ENCODE data around the gene PTPRF.
A peak's percentile ranks its signal among the peaks of the same experiment; 100 is the strongest.

PTPRF gene

DNA sequence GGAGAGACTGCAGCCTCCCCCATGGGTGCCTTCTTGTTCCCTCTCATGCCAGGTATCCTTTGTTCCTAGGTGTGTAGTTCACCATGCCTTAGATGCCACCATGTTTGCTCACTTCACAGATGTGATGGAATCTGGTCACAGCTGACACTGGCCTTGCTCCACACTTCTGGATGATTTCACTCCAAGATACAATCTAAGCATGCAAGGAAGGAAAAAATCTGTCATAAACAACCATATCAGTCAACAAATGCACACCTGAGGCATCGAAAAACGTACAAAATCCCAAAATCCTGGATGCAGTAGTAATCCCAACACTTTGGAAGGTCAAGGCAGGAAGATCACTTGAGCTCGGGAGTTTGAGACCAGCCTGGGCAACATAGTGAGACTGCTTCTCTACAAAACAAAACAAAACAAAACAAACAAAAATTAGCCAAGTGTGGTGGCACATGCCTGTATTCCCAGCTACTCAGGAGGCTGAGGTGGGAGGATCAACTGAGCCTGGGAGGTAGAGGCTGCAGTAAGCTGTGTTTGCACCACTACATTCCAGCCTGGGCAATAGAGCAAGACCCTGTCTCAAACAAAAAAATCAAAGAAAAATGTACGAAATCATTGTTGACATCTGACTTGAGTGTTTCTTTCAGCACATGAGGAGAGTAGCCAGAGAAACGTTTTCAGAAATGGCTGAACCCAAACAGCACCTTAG is 17.1 kb upstream of the PTPRF start:
- DNase-seq (ENCODE audit: low read depth) = no peak

DNA sequence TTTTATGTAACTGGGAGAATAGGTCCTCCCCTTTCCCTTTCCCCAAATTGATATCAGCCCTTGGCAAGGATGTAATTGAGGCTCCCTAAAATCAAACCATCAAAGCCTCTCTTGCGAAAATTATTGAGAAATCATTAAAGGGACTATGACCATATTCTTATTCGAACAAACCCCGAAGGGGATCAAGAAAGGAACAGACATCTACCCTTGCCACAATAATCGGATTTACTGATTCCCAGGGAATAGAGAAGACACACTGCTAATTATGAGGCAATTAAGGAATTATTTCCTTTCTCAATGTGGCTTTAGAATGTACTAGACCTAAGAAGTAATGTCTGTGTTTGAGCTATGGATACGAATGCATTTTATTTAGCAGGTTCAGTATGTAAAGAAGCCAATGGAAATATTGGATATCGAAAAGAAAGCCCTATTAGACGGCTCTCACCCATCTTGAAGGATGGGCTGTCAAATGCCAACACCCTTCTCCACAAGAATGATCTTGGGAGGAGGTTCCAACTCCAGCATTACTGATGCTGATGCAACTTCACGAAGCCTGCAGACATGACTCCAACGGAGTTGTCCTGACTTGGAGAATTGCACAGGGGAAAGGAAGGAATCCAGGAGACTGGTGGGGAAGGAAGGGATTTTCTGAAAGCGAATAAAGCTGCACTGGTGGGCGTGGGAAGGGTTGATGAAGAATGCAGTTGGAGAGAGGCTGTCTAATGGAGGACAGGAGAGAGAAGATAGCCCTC is 11.6 kb upstream of the PTPRF start:
- DNase-seq (ENCODE audit: low read depth) = no peak

DNA sequence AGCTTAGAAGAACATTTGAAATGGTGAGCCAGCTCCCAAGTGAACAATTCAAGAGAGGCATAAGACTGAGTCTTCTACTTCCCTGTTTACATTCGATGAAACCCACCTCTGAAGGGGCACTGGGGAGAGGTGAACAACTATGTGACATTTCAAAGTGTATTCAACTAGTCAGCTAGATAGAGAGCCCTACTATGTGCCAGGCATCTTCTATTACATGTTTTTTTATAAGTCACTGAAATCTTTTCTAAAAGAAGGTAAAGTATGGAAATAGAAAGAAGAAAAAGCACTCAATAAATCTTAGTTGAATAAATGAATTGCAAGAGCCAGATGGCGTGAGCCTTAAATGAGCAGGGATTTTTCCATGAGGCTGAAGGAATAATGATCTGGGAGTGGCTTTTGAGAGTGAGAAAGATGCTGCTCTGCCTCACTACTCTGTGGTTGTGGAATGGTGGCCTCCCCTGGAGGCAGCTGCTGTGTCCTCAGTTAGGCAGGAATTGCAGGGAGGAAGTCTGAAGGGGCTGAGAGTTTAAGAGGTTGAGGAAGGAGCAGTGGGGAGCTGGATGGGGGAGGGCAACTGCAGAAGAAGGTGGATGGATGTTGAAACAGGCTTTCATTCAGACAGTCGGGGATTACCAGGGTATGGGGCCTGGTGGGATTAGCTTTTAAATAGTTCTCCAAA is 10.4 kb upstream of the PTPRF start:
- DNase-seq (ENCODE audit: low read depth) = no peak

DNA sequence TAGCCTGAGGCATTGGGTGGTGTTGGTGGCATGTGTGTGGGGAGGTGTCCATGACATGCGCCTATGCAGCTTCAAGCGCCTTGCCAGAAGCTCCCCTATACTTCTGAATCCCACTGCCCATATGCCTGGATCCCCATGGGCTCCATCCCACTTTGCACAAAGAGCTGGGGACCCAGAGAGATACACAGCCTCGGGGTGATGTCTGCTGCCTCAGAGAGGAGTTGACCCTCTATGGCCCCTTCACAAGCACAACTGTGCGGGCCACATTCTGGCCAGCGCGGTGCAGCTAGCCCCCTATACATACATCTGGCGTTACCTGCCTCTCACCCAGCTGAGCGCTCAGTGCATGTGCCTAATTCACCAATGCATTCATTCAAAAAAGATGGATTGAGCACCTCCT is 9.6 kb upstream of the PTPRF start:
- no peak for DNase-seq (ENCODE audit: low read depth)

DNA sequence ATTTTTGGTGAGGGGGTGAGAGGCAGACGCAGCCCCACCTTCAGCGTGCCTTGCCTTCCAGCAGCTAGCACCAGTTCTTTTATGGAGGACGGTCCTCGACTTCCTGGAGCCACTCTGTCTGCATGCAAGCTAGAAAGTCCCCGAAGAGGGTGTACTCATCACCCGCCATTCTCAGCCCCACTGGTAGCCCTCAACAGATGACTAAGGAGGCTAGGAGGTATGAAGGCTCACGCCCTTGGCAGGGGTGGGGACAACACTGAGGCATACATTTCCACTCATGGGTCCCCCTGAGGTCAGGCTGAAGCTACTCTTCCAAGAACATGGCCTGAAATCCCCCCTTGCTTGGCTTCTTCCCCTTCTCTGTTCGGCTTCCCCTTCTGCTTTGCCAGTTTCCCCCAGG is 8.9 kb upstream of the PTPRF start:
- DNase-seq (ENCODE audit: low read depth) = peak; percentile 26

DNA sequence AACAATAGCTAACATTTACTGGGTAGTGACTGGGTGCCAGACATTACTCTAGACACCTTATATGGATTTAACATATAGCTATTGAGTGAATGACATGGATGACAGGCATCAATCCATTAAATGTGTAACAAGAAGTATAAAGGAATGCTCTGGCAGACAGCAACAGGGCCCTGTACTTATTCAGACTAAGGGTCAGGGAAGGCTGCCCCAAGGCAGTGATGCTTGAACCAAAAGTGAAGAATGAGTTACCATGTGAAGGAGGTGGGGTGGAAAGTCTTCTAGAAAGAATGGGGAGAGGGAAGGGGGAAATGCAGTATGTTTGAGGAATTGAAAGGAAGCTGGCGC is 8.3 kb upstream of the PTPRF start:
- DNase-seq (ENCODE audit: low read depth) = no peak

DNA sequence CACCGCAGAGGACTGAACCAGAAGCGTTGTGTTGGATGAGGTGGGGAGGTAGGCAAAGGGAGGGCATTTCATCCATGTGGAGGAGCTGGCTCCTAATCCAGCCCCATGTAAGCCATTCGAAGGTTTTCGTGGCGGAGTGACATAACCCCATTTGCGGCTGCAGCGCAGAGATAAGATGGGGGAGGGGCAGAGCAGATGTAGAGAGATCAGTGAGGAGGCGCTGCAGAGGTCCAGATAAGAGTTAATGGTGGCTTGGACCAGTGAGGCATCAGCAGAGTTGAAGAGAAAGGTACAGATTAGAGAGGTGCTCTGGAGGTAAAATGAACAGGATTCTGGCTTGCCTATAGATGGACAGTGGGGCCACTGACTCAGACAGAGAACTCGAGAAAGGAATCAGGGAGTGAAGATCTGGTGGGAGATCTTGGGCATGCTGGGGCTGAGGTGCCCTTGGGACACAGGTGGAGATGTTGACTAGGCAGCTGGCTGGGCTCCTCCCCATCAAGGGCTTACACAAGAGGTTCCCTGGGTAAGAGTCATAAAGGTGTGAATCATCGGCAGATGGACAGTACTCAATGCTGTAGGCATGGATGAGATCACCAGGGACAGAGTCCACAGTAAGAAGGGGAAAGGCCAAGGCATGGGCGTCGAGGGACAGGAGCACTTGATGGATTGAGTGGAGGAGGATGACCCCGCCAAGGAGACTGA is 7.8 kb upstream of the PTPRF start:
- DNase-seq (ENCODE audit: low read depth) = peak; percentile 97

DNA sequence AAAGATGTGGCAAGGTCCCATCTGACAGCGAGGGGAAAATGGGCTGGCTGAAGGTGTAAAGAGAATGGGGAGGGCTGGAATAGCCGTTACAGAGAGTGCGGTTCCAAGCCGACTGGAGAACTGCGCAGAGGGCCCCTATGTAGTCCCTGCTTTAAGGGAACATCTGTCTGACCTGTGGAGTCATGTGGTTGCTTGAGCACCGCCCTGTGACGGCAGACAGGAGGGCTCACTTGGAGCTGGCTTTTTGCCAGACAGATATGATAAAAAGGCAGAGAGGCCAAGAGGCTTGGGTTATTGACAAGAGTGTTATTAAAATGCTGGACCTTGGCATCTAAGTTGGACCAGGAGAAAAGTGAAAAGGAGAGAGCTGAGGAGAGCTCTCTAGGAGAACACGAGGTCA is 5.9 kb upstream of the PTPRF start:
- no peak for DNase-seq (ENCODE audit: low read depth)

DNA sequence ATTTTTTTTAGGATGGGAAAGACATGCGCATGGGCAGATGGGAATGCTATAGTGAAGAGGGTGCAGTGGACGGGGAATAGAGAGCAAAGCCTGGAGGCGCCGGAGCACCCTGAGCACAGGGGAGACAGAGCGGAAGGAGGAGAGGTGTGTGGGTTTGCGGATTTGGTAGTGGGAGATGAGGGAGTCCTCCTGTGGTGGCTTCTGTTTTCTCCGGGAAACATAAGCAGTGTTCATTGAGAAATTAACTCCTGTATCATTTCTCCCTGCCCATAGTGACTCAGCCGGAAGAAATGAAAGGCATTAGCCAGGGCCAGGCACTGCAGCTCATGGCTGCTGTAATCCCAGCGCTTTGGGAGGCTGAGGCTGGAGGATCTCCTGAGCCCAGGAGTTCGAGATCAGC is 4.7 kb upstream of the PTPRF start:
- peak; percentile 81 for DNase-seq (ENCODE audit: low read depth)

DNA sequence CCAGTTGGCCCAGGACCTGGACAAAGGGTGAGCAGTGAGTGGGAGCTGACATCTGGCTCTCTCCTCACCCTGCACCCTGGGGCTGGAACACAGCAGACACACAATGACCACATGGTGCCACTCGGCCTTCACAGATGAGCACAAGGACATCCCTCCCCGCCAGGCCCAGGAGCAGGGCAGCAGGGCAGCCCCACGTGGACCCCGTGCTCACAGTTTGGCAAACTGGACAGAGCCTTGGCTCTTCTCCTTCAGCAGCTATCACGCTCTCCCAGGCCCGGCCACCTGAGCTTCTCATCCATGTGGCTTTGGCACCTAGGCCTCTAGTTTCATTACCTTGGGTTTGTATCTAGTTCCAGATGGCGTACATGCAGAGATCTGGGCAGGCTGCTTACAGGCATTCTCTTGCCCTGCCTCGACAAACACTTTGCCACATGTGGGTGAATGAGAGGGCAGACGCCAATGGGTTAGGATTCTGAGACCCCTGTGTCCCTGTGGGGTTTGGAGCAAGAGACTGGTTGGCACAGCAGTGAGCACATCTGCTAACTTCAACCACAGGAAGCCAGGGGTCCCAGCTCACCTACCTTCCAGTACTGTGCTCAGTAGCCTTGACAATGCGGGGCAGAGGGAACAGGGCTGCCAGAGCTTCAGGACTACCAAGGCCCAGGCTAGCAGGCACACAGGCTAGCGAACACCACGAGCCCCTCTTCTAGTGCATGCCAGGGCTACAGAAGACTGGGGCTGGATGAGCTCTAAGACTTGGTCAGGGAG is 3.4 kb upstream of the PTPRF start:
- DNase-seq (ENCODE audit: low read depth) = no peak

DNA sequence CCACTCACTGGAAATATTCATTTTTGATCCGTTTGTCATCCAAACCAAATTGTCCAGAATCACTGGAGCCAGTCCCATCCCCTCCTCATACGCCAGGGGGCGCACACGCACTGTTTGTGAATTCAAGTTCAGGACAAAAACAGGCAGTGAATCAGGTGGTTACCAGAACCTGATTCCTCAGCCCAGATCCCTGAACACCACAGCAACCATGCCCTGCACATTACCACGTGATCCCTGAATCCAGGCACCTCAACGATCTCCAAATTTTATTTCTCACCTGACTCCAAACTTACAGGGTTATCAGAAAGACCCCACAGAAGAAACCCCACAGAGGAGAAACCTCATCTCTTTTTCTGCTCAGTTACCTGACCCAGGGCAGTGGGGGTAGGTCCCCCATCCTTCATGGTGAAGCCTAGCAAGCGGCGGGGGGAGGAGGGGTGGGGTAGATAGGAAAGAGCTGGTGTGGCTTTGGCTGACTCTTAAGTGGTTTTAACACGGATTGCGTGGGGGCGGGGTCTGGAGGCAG is 1.4 kb upstream of the PTPRF start:
- peak; percentile 91 for DNase-seq (ENCODE audit: low read depth)

DNA sequence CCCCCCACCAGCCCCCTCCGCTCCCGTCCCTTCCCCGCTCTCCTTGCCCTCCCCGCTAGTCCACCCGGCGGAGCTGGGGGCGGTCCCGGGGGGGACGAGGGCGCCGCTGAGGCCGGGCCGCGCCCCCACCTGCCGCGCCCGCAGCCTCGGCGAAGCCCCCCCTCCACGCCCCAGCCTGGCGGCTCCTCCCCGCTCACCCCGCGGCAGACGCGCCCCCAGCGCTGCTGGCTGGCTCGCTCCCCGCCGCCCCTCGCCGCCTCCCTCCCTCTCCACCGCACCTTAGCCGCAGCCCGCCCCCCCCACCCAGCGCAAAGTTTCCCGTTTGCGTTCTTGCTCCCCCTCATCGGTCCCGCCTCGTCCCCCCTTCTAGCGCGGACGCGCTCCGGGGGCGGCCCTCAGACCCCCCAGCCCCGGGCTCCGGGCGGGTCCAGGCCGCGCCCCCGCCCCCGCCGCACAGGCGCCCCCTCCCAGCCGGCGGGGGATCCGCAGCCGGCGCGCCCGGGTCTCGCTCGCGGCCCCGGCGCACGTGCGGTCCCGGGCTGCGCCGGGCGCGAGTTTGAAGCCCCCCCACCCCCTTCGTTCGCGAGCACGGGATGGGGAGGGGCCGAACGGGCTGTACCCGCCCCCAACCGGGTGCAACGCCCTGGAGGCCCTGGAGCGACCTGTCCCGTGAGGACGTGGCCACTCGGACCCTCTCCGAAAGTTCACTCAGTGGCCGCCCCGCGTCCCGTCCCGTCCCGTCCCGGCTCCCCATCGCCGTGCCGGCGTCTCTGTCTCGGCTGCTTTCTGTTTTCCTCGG is 623 bp downstream of the PTPRF start:
- DNase-seq (ENCODE audit: low read depth) = peak; percentile 57

DNA sequence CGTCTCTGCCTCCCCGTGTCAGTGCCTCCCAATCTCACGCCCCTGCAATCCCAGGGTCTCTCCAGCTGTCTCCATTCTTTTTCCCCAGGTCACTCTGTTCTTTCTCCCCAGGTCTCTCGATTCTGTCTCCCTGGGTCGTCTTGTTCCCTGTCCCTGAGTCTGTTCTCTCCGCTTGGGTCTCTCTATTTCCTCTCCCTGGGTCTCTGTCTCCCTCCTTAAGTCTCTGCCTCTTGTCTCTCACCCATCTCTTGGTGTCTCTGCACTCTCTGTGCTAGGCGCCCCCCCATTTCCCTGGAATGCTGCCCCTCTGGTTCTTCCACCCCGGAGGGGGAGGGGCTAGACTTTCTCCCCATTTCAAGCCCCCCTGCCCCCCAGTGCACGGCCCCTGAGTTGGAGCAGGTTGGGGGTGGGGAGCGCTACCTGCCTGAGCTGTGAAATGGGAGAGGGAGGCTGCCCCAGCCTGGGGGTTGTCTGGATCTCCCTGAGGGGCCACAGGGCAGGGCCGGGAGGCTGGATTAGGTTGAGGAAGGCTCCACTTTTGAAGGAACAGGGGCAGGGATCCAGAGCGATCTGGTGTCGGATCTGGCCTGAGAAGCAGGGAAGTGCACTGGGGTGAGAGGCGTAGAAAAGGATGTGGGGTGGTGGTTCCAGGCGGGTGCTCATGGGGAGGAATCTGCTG is 1.4 kb downstream of the PTPRF start:
- DNase-seq (ENCODE audit: low read depth) = peak; percentile 36

DNA sequence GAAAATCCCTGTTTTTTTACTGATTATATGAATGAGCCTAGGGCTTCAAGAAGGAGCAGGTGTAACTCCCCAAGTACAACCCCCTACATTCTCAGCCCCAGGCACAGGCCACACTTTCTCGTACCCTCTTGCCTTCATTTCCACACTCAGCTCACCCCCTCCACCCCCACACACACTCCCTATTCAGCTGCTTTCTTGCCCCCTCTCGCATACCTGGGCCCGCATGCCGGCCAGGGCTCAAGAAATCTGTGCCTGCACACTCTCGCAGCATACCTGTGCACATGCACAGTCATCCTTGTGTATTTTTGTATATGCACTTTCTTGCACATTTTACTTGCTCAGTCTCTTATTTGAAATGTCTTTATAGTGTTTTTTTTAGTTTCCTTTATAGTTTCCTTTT is 2.0 kb downstream of the PTPRF start:
- no peak for DNase-seq (ENCODE audit: low read depth)

DNA sequence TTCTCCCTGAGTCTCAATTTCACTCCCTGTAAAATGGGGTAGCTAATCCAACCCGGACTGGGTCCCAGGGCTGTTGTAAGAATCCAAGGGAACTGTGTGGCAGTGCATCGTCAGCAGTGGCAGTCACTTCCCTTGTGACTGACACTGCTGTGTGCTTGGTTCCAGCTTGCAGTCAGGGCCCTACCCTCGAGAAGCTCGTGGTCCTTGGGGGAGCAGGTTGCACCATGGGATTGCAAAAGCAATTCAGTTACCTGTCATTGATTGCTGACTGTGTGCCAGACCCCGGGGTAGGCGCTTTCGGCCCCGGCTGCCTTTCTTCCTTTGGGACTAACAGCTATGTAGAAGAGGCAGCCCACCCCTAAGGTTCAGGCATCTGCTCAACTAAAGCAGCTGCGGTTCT is 2.9 kb downstream of the PTPRF start:
- DNase-seq (ENCODE audit: low read depth) = no peak

DNA sequence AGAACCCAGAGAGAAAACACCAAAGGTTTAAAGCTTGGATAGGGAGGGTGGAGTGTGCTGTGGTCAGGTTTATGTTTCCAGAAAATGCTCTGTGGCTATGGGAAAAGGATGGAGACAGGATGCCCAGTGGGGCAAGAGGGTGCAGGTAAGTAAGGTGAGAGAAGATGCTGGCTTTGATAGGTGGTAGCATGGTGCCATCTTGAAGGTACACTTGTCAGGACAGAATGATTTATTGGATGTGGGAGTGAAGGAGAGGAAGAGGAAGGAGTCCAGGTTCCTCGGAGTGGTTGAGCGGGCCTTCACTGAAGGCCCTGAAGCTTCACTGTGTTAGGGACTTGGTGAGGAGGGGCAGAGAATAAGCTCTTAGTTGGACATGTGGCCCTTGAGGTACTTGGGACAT is 3.6 kb downstream of the PTPRF start:
- no peak for DNase-seq (ENCODE audit: low read depth)

DNA sequence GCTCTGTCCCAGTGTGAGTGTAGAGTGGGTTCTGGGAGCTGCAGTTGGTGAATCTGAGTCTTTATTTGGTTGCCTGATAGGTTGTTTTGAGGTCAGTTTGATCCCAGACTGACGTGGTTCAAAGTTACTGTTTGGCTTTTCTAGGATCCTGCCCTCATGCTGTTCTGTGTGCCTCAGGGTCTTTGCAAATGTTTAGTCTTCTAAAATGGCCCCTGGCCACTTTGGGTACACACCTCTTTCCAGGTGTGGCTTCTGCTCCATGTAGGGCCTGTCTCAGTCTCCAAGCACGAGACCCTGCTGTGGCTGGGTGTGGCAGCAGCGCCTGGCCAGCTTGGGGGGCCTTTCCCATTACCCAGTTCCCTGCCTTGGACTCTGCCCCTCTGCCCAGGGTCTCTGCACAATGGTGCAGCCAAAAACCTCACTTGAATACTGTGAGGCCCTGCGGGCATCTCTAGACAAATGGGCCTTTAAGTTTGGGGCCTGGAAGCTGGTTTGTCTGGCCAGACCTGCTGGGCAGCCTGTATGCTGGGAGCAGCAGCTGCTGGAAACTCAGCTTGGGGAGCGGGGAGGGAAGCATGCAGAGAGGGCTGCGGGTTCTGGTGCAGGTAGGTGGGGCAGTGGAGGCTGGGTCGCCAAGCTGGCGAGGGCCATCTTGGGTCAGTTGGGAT is 5.6 kb downstream of the PTPRF start:
- DNase-seq (ENCODE audit: low read depth) = no peak

DNA sequence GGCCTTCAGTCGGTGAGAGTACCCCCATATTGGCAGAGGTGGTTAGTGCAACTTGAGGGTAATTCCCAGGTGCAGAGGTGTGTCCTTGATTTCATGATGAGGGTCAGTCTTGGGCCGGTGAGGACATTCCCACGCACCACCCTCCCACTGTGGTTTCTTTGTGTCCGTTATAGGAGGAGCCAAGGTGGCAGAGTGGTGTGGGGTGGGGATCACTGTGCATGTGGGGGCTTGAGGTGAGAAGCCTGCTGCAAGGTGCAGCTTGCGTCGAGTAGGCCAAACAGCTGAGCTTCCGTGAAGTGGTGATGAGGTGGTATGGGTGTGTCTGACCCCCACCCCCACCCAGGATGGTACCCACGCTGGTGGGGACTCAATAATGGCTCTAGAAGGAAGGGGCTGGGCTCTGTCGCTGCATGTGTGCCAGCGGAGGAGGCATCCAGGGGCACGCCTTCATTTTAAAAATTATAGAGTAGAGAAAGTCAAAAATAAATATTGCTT is 6.2 kb downstream of the PTPRF start:
- no peak for DNase-seq (ENCODE audit: low read depth)

DNA sequence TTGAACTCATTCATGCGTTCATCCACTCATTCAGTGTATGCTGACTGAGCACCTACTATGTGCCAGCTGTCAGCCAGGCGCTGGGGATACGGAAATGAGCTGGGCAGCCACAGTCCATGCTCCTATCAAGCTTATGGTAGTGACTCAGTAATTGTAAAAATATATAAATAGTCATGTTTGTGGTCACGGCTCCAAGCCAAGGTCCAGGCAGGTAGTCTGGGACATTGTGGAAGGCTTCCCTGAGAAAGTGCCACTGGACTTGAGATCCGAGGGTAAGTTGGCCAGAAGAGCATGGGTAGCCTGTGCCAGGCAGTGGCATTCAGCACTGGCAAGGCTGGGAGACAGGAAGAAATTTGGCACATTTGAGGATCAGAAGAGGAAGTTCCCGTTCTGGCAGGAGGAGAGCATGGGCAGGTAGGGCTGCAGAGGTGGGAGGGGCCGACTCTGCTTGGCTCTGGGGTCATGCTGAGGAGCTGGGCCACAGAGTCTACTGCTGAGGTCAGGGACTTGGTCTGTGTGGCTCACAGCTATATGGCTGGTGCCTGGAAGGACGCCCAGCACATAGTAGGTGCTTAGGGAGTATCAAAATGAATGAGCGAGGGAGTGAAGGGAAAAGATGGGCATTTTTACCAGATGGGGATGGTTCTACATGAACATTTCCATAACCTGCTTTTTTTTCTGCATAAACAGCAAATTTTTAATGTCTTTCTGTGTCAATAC is 6.9 kb downstream of the PTPRF start:
- peak; percentile 29 for DNase-seq (ENCODE audit: low read depth)
